Esophagus (tissue), 2 donors: ENCODE measurements around the gene SMCO2. TPM values are rescaled to one million over a fixed set of nuclear protein-coding genes. Genes with fewer than 3 reads are reported as not detected.

Source experiments
- H3K27ac ChIP-seq, 2 donors: one replicate each; pipeline ENCODE4 v1.5.1; 2013; ENCODE audit warnings: low read depth in 2 of 2, mild to moderate bottlenecking in 2 of 2, inconsistent platforms in 1 of 2, low read length in 1 of 2, moderate library complexity in 1 of 2
- H3K27me3 ChIP-seq, 2 donors: one replicate each; pipeline ENCODE4 v1.6.1; 2013; ENCODE audit warnings: low read length in 2 of 2, control low read depth in 1 of 2, mild to moderate bottlenecking in 1 of 2; ENCODE audit not compliant: insufficient read depth in 2 of 2, control insufficient read depth in 1 of 2
- H3K36me3 ChIP-seq, 2 donors: one replicate each; pipeline ENCODE4 v1.6.1; 2013; ENCODE audit warnings: low read length in 1 of 2; ENCODE audit not compliant: control insufficient read depth in 2 of 2, insufficient read depth in 2 of 2
- H3K4me1 ChIP-seq, 2 donors: one replicate each; pipeline ENCODE4 v1.6.1; 2013; ENCODE audit warnings: low read length in 1 of 2; ENCODE audit not compliant: control insufficient read depth in 2 of 2, insufficient read depth in 2 of 2
- H3K4me3 ChIP-seq, 2 donors: one replicate each; pipeline ENCODE4 v1.5.1; 2013; ENCODE audit warnings: low read length in 2 of 2, mild to moderate bottlenecking in 2 of 2, low read depth in 1 of 2, moderate library complexity in 1 of 2
- H3K9me3 ChIP-seq, 2 donors: one replicate each; pipeline ENCODE4 v1.6.1; 2013; ENCODE audit warnings: mild to moderate bottlenecking in 2 of 2, low read depth in 1 of 2, low read length in 1 of 2, moderate library complexity in 1 of 2; ENCODE audit not compliant: control insufficient read depth in 2 of 2, insufficient read depth in 1 of 2
- WGBS, 2 donors: extraction: QIAGEN DNeasy Blood & Tissue Kit; methylation state at CpG; one replicate each; pipeline ENCODE4 v1.1.7; 2013; 5-methylcytosine and 5-hydroxymethylcytosine counted together
- polyA plus RNA-seq, 2 donors: library from polyadenylated mRNA; stranded (reverse); fragments of 200-250 nt; gene quantifications; one replicate each; pipeline ENCODE4 v1.2.3, GENCODE V29; 2013
- donor health status: healthy with polysubstance abuse.
- donor health status: Bipolar disorder and iron deficiency.

SMCO2 gene
- polyA plus RNA-seq, 2 donors, result 0.66 to 1.6 TPM

GRCh38 chr12:27505761-27506160, 59.2 kb downstream of the SMCO2 start:
- Histone ChIP-seq H3K4me3 (no peak overlapping the region), H3K27ac (no peak overlapping the region), H3K4me1 (no peaks in the 10 kb centered on the region), H3K9me3 (no peaks in the 10 kb centered on the region), H3K27me3 (no peaks in the 10 kb centered on the region), H3K36me3 (no peaks in the 10 kb centered on the region)

- no peaks in the 10 kb centered on the region for H3K27me3 ChIP-seq
- H3K4me1 ChIP-seq, result no peaks in the 10 kb centered on the region
- no peaks in the 10 kb centered on the region for H3K36me3 ChIP-seq
- no peaks in the 10 kb centered on the region for H3K9me3 ChIP-seq
- H3K4me3 ChIP-seq, result no peak overlapping the region
- H3K27ac ChIP-seq, result no peak overlapping the region
- 98 to 100% methylated on average over 2 of the region's 2 CpGs for WGBS, 2 donors
These were observed 60.2 kb downstream of the SMCO2 start for GRCh38 chr12:27506645-27507189.

- H3K9me3 ChIP-seq, result no peaks in the 10 kb centered on the region
- H3K36me3 ChIP-seq, result no peaks in the 10 kb centered on the region
- no peaks in the 10 kb centered on the region for H3K4me1 ChIP-seq
- no peaks in the 10 kb centered on the region for H3K27me3 ChIP-seq
- H3K27ac ChIP-seq, result no peak overlapping the region
- WGBS, 2 donors, result 79 to 86% methylated on average over 5 of the region's 5 CpGs
- no peak overlapping the region for H3K4me3 ChIP-seq
These were observed 62.3 kb downstream of the SMCO2 start for GRCh38 chr12:27508736-27509431.

GRCh38 chr12:27511031-27511722, 64.6 kb downstream of the SMCO2 start:
- Histone ChIP-seq H3K36me3 (no peaks in the 10 kb centered on the region), H3K4me3 (no peak overlapping the region), H3K4me1 (no peaks in the 10 kb centered on the region), H3K27me3 (no peaks in the 10 kb centered on the region), H3K27ac (no peak overlapping the region), H3K9me3 (no peaks in the 10 kb centered on the region)
- WGBS, 2 donors, result 55 to 57% methylated on average over 6 of the region's 6 CpGs

GRCh38 chr12:27511723-27512045, 65.1 kb downstream of the SMCO2 start:
- Histone ChIP-seq H3K36me3 (no peaks in the 10 kb centered on the region), H3K27ac (no peak overlapping the region), H3K27me3 (no peaks in the 10 kb centered on the region), H3K4me1 (no peaks in the 10 kb centered on the region), H3K9me3 (no peaks in the 10 kb centered on the region), H3K4me3 (no peak overlapping the region)
- WGBS, 2 donors, result 55 to 62% methylated on average over 3 of the region's 3 CpGs

GRCh38 chr12:27513155-27513824, 66.8 kb downstream of the SMCO2 start:
- Histone ChIP-seq H3K4me1 (no peaks in the 10 kb centered on the region), H3K36me3 (no peaks in the 10 kb centered on the region), H3K4me3 (no peak overlapping the region), H3K9me3 (no peaks in the 10 kb centered on the region), H3K27ac (no peak overlapping the region), H3K27me3 (no peaks in the 10 kb centered on the region)
- 86 to 89% methylated on average over 7 of the region's 7 CpGs for WGBS, 2 donors

- H3K4me1 ChIP-seq, result no peaks in the 10 kb centered on the region
- H3K9me3 ChIP-seq, result no peaks in the 10 kb centered on the region
- H3K4me3 ChIP-seq, result no peak overlapping the region
- H3K27ac ChIP-seq, result no peak overlapping the region
- WGBS, 2 donors, result 78 to 89% methylated on average over 9 of the region's 9 CpGs
- no peaks in the 10 kb centered on the region for H3K36me3 ChIP-seq
- no peaks in the 10 kb centered on the region for H3K27me3 ChIP-seq
These were observed 69.1 kb downstream of the SMCO2 start for GRCh38 chr12:27515671-27516070.

GRCh38 chr12:27516625-27517024, 70.1 kb downstream of the SMCO2 start:
- Histone ChIP-seq H3K27ac (no peak overlapping the region), H3K36me3 (no peaks in the 10 kb centered on the region), H3K27me3 (no peaks in the 10 kb centered on the region), H3K4me1 (peaks cover 0 to 4% of the 10 kb centered on the region in 2 donors), H3K9me3 (no peaks in the 10 kb centered on the region), H3K4me3 (no peak overlapping the region)
- 55 to 62% methylated on average over 4 of the region's 4 CpGs for WGBS, 2 donors

- Histone ChIP-seq H3K36me3 (no peaks in the 10 kb centered on the region), H3K27ac (no peak overlapping the region), H3K4me3 (no peak overlapping the region), H3K27me3 (no peaks in the 10 kb centered on the region), H3K9me3 (no peaks in the 10 kb centered on the region), H3K4me1 (peaks cover 0 to 4% of the 10 kb centered on the region in 2 donors)
- 91 to 94% methylated on average over 3 of the region's 3 CpGs for WGBS, 2 donors
These were observed 71.0 kb downstream of the SMCO2 start for GRCh38 chr12:27517546-27517945.
